Endothelial cell of umbilical vein (primary cell): Measurements from ENCODE around the gene LRRK1. TPM values are rescaled to one million over a fixed set of nuclear protein-coding genes. Genes with fewer than 3 reads are reported as not detected.

ENCODE experiments used
- BruUV-seq: library from RNA; stranded (reverse); fragments of 400-500 nt; replicated peaks from 2 replicates; lab custom pipeline; 2021; lab: Mats Ljungman, UMichigan
- CTCF ChIA-PET: fragments of 300-600, 350-600 bp; sonication (Branson Sonifier 250); formaldehyde crosslinking; loops from one replicate; lab custom pipeline; 2021; ENCODE audit warnings: antibody characterized with exemption, inconsistent platforms; lab: Charles Lee
- POLR2A ChIA-PET: fragments of 300-600, 350-600 bp; sonication (Branson Sonifier 250); formaldehyde crosslinking; loops from one replicate; lab custom pipeline; 2021; ENCODE audit warnings: antibody characterized with exemption, inconsistent platforms; lab: Charles Lee
- DNase-seq: peaks from one replicate; pipeline ENCODE4 v3.0.0-alpha.2; 2011; ENCODE audit warnings: low read depth, low spot score
- FAIRE-seq: peaks from 2 replicates; lab custom pipeline; 2011; peaks lifted over from hg19 to GRCh38; lab: Jason Lieb, UNC
- H2AFZ ChIP-seq: 2 replicates; pipeline ENCODE4 v1.6.0; 2012; ENCODE audit warnings: low read depth, low read length, control low read depth, inconsistent platforms
- H3K27ac ChIP-seq: 2 replicates; pipeline ENCODE4 v1.5.1; 2011; ENCODE audit warnings: low read depth, mild to moderate bottlenecking, control low read depth, low read length, moderate library complexity; ENCODE audit not compliant: insufficient read depth
- H3K27me3 ChIP-seq, 2 experiments: 2 replicates each; pipeline versions ENCODE4 v1.6.0 to v1.6.1; 2011; ENCODE audit warnings: low read length in 2 of 2, mixed read lengths in 1 of 2; ENCODE audit not compliant: control insufficient read depth in 2 of 2, insufficient read depth in 2 of 2
- H3K36me3 ChIP-seq, 2 experiments: 2 replicates in 1 of 2; 3 replicates in 1 of 2; pipeline ENCODE4 v1.5.1; 2011; ENCODE audit warnings: low read length in 2 of 2, mild to moderate bottlenecking in 1 of 2, moderate library complexity in 1 of 2; ENCODE audit not compliant: control insufficient read depth in 2 of 2, insufficient read depth in 2 of 2; ENCODE audit errors: extremely low read depth in 1 of 2
- H3K4me1 ChIP-seq: 3 replicates; pipeline ENCODE4 v1.5.1; 2011; ENCODE audit warnings: mild to moderate bottlenecking, low read length; ENCODE audit not compliant: control insufficient read depth, insufficient read depth; ENCODE audit errors: extremely low read depth
- H3K4me2 ChIP-seq: 2 replicates; pipeline ENCODE4 v1.6.1; 2011; ENCODE audit warnings: low read length, control low read depth, mixed read lengths; ENCODE audit not compliant: insufficient read depth
- H3K4me3 ChIP-seq, 3 experiments: fragments of 200-600 bp in 1 of 3; sonication (generic), shearing (Covaris generic) in 1 of 3; replicated peaks in 1 of 3; 2 replicates each; pipeline ENCODE4 v1.5.1; 2011 to 2016; ENCODE audit warnings: control low read depth in 3 of 3, low read length in 3 of 3, mild to moderate bottlenecking in 2 of 3, inconsistent platforms in 1 of 3, low read depth in 1 of 3, moderate library complexity in 1 of 3; ENCODE audit not compliant: insufficient read depth in 1 of 3
- H3K79me2 ChIP-seq: 2 replicates; pipeline ENCODE4 v1.6.0; 2012; ENCODE audit warnings: low read length, inconsistent platforms; ENCODE audit not compliant: control insufficient read depth, insufficient read depth
- H3K9ac ChIP-seq: replicated peaks from 2 replicates; pipeline ENCODE3; 2011; ENCODE audit warnings: low read length, control low read depth; ENCODE audit not compliant: insufficient read depth; ENCODE audit errors: extremely low read depth
- H3K9me1 ChIP-seq: replicated peaks from 3 replicates; pipeline ENCODE4 v1.6.0; 2011; ENCODE audit warnings: mild to moderate bottlenecking, low read length; ENCODE audit not compliant: control insufficient read depth, insufficient read depth; ENCODE audit errors: extremely low read depth
- H3K9me3 ChIP-seq: replicated peaks from 2 replicates; pipeline ENCODE4 v1.5.1; 2012; ENCODE audit warnings: low read length, inconsistent platforms; ENCODE audit not compliant: control insufficient read depth, insufficient read depth
- H4K20me1 ChIP-seq: replicated peaks from 2 replicates; pipeline ENCODE3; 2011; ENCODE audit warnings: mild to moderate bottlenecking, low read length; ENCODE audit not compliant: control insufficient read depth, insufficient read depth; ENCODE audit errors: extremely low read depth
- FOS ChIP-seq: IDR thresholded peaks from 2 replicates; pipeline ENCODE4 v1.6.1; 2011; ENCODE audit warnings: mild to moderate bottlenecking, low read length, moderate library complexity, borderline replicate concordance; ENCODE audit not compliant: insufficient read depth
- GATA2 ChIP-seq: IDR thresholded peaks from 2 replicates; pipeline ENCODE4 v1.7.0; 2011; ENCODE audit warnings: low read depth, mild to moderate bottlenecking, moderate library complexity, mixed read lengths, low read length; ENCODE audit not compliant: insufficient read length, insufficient read depth
- MAX ChIP-seq: IDR thresholded peaks from 2 replicates; pipeline ENCODE4 v1.6.1; 2011; ENCODE audit not compliant: insufficient read depth, insufficient read length
- MYC ChIP-seq: IDR thresholded peaks from one replicate; pipeline ENCODE4 v1.6.1; 2011; ENCODE audit warnings: mild to moderate bottlenecking, low read depth, low read length
- POLR2AphosphoS5 ChIP-seq: IDR thresholded peaks from 2 replicates; pipeline ENCODE4 v1.6.1; 2012; ENCODE audit warnings: low read depth, mild to moderate bottlenecking, control low read depth, low read length, moderate library complexity; ENCODE audit not compliant: insufficient read depth
- dilution Hi-C: fragments of 300-500 bp; cut with MboI; formaldehyde crosslinking; loops from one replicate; pipeline ENCODE4 v1.15.0; 2019; ENCODE audit warnings: low sequenced_read_pairs; ENCODE audit not compliant: extremely low pct_ligation_motif_present
- intact Hi-C: fragments of 100-400 bp; cut with micrococcal nuclease; formaldehyde crosslinking; loops from one replicate; pipeline ENCODE4 v1.10.0; 2022
- polyA plus RNA-seq, 4 experiments: library from polyadenylated mRNA; depleted of rRNA in 3 of 4; stranded (reverse) in 3 of 4; unstranded in 1 of 4; fragments of >200 nt; gene quantifications; 2 replicates each; pipeline versions ENCODE4 v1.2.1 to v1.2.3, GENCODE V29; 2011 to 2012; ENCODE audit warnings: missing spikeins in 1 of 4
- total RNA-seq: library from RNA; stranded (reverse); gene quantifications from 2 replicates; pipeline ENCODE4 v1.2.3, GENCODE V29; 2021
- TF ChIP-seq, protein P1 (sequence below), 2 donors: IDR thresholded peaks; 1 replicate in 1 of 2; 2 replicates in 1 of 2; pipeline ENCODE4 v1.5.1; 2011; ENCODE audit warnings: low read length in 2 of 2, mild to moderate bottlenecking in 2 of 2, moderate library complexity in 2 of 2, control low read depth in 1 of 2, inconsistent platforms in 1 of 2, low read depth in 1 of 2; ENCODE audit not compliant: insufficient read depth in 1 of 2; ENCODE audit errors: extremely low read depth in 1 of 2

Gene LRRK1
- total and polyA plus RNA-seq, 2 donors (not counting 3 experiments of a cell fraction or from before 2014, with no cell fraction given) = 11.0 to 22.1 TPM

GRCh38 chr15:101115786-101116680, 196.9 kb downstream of the LRRK1 start:
- Histone ChIP-seq H3K27me3 (no peaks in the 10 kb centered on the region), H3K27ac (no peak overlapping the region), H3K9ac (no peak overlapping the region), H2AFZ (no peak overlapping the region), H3K4me1 (no peaks in the 10 kb centered on the region), H3K4me2 (no peak overlapping the region), H3K9me1 (no peaks in the 10 kb centered on the region), H3K36me3 (no peaks in the 10 kb centered on the region), H4K20me1 (no peaks in the 10 kb centered on the region), H3K4me3 (no peak overlapping the region), H3K9me3 (no peaks in the 10 kb centered on the region), H3K79me2 (no peaks in the 10 kb centered on the region)
- ChIA-PET POLR2A (interaction anchor here (0.6 kb wide), 1 partner anchor 136 kb away, joined by 3 read pairs; the partner anchor contains the start of gene CHSY1), CTCF (interaction anchor here (1.1 to 1.6 kb wide), 2 partner anchors 12 to 25 kb away, joined by 3 to 5 read pairs; no protein-coding TSS in a partner anchor)
- FAIRE-seq (no peak), DNase-seq (no peak)
- intact Hi-C loops = no loop called here
- TF ChIP-seq, protein P1, sequence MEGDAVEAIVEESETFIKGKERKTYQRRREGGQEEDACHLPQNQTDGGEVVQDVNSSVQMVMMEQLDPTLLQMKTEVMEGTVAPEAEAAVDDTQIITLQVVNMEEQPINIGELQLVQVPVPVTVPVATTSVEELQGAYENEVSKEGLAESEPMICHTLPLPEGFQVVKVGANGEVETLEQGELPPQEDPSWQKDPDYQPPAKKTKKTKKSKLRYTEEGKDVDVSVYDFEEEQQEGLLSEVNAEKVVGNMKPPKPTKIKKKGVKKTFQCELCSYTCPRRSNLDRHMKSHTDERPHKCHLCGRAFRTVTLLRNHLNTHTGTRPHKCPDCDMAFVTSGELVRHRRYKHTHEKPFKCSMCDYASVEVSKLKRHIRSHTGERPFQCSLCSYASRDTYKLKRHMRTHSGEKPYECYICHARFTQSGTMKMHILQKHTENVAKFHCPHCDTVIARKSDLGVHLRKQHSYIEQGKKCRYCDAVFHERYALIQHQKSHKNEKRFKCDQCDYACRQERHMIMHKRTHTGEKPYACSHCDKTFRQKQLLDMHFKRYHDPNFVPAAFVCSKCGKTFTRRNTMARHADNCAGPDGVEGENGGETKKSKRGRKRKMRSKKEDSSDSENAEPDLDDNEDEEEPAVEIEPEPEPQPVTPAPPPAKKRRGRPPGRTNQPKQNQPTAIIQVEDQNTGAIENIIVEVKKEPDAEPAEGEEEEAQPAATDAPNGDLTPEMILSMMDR (IDR thresholded peaks at IDR 0.05; ENCODE audit: extremely low read depth in 1 of 2, insufficient read depth in 1 of 2, low read depth in 1 of 2, low read length in 2 of 2) = no peak
- TF ChIP-seq POLR2AphosphoS5 (no peak), MYC (no peak), GATA2 (no peak), MAX (no peak), FOS (no peak)
- dilution Hi-C loops = no loop called here
- BruUV-seq = no TSS peak
